GM12874 (cell line): ENCODE measurements around the gene DHRS3.

Experiments
- CTCF ChIP-seq: IDR thresholded peaks from 2 replicates; pipeline ENCODE4 v1.5.1; 2011; ENCODE audit warnings: low read depth, mild to moderate bottlenecking, control low read depth, low read length, moderate library complexity; ENCODE audit not compliant: insufficient read depth

The DHRS3 gene

GRCh38 chr1:12549460-12550349 lies 68.3 kb downstream of the DHRS3 start:
- TF ChIP-seq CTCF, result no peak

- no peak for TF ChIP-seq CTCF
Observed at GRCh38 chr1:12548973-12549459, 69.0 kb downstream of the DHRS3 start.

GRCh38 chr1:12548279-12548972 lies 69.6 kb downstream of the DHRS3 start:
- no peak for TF ChIP-seq CTCF

GRCh38 chr1:12547586-12548225 lies 70.3 kb downstream of the DHRS3 start:
- TF ChIP-seq CTCF, result no peak

- no peak for TF ChIP-seq CTCF
Observed at GRCh38 chr1:12546771-12547585, 71.0 kb downstream of the DHRS3 start.

- no peak for TF ChIP-seq CTCF
Observed at GRCh38 chr1:12544992-12545391, 73.0 kb downstream of the DHRS3 start.
